GM21825 (cell line): ENCODE data around the gene COX20.

Experiments
- ATAC-seq: cut with Tn5 transposase; IDR thresholded peaks from one replicate; pipeline ENCODE4 v1.9.1; 2021; ENCODE audit warnings: mild to moderate bottlenecking, moderate library complexity; ENCODE audit not compliant: unreplicated experiment

The COX20 gene

DNA sequence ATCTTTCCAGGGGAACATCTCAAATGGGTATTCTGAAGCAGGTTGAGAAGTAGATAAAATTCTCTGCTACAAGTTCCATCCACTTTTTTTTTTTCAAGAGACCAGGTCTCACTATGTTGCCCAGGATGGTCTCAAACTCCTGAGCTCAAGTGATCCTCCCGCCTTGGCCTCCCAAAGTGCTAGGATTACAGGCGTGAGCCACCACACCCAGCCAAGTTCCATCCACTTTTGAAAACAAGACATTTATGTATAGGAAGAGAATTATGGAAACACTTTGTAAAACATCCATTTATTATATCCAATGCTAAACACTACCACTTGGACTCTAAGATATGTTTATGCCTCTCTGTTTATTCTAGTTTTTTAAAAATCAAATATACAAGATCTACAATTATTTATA is 15.4 kb downstream of the COX20 start:
- no peak for ATAC-seq

- ATAC-seq, result no peak
Measured at GRCh38 chr1:244851546-244852231, 16.2 kb downstream of the COX20 start.

GRCh38 chr1:244852694-244853093 is 17.2 kb downstream of the COX20 start:
- no peak for ATAC-seq

DNA sequence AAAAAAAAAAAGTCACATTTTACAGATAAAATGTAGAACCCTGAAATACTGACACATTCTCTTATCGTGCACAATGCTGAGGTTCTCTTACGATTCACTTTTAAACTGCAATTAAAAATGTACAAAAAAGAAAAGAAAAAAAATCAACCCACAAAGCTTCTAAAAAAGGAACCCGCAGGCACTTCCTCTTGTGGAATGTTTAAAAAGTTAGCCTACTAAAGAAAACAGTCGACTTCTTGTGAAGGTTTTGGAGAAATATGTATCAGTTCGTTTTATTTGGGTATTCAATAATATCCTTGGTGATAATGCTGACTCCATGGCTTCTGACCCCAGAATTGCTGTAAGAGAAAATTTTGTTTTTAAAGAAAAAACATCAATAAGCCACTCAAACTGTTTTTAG is 18.7 kb downstream of the COX20 start:
- no peak for ATAC-seq

GRCh38 chr1:244854865-244855578 is 19.6 kb downstream of the COX20 start:
- no peak for ATAC-seq

- no peak for ATAC-seq
Measured at GRCh38 chr1:244857761-244858160, 22.3 kb downstream of the COX20 start.

GRCh38 chr1:244858357-244858756 is 22.9 kb downstream of the COX20 start:
- ATAC-seq, result no peak

DNA sequence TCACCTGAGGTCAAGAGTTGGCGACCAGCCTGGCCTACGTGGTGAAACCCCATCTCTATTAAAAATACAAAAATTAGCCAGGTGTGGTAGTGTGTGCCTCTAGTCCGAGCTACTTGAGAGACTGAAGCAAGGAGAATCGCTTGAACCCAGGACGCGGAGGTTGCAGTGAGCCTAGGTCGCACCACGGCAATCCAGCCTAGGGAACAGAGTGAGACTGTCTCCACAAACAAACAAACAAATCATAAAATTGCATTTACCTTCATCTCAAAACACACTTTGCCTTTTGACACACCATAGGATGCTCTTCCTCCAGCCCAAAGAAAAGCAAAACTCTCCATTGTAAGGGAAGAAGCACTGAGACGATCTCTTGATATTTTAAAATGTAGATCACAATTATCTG is 24.6 kb downstream of the COX20 start:
- ATAC-seq, result no peak

- no peak for ATAC-seq
Measured at GRCh38 chr1:244860914-244861610, 25.6 kb downstream of the COX20 start.

DNA sequence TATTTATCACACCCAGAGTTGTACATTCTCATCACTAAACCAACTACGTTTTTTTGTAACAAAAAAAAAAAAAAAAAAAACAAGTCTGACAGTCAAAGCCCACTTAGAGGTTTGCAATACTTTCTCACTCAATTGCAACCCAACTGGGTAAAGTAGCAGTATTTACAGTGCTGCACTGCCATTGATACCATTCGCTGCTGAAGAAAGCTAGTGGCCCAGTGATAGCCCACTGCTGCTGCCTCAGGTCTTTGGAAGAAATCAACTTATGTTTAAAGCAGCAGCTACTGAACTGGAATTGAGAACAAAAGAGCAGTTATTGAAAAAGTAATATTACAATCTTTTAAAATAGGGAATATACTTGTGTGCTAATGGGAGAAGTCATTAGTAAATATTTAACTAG is 26.2 kb downstream of the COX20 start:
- no peak for ATAC-seq

DNA sequence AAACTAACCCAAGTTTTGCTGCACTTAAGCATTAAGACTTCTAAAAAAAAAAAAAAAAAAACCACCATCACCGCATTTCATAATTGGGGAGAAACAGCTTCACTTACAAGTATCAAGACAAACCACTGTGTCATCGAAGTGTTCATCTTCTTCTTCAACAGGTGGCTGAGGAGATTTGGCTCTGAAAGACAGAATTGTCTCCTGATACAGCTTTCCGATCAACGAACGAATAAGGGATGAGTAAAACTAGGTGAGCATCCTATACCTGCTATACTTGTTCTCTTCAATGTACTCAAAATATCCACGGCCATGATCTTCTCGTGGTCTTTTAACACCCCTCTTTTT is 26.9 kb downstream of the COX20 start:
- no peak for ATAC-seq

DNA sequence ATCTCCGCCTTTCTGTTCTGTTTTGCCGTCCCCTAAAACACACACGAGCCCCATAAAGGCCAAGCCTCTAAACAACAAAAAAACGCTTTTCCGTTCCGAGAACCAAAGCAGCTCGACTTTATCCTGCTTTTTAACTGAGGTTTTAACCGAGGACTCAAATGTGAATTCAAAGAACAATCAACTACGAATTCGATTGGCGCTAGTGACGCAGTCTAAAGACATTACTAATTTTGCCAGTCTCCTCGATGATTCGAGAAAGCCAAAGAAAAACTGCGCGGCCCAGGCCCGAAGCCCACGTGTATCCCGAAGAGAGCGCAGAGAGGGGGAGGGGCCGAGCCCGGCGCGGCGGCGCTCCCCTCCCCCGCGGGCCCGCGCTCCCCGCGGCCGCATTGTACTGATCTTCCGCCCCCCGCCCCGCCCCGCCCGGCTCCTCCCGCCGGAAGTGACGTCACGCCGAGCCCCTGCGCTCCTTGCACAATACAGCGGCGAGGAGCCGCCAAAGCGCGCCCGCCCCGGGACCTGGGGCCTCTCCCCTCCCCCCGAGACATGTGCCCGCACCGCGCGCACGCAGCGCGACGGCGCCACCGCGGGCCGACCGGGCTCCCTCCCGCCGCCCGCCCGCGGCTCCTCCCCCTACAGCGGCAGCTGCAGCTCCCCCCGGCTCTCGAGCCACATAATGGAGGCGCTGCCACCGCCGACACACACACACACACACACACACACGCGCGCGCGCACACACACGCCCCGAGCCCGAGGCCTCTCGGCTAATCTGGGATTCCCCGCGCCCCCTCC is 27.4 kb downstream of the COX20 start:
- peak; percentile 58 for ATAC-seq

DNA sequence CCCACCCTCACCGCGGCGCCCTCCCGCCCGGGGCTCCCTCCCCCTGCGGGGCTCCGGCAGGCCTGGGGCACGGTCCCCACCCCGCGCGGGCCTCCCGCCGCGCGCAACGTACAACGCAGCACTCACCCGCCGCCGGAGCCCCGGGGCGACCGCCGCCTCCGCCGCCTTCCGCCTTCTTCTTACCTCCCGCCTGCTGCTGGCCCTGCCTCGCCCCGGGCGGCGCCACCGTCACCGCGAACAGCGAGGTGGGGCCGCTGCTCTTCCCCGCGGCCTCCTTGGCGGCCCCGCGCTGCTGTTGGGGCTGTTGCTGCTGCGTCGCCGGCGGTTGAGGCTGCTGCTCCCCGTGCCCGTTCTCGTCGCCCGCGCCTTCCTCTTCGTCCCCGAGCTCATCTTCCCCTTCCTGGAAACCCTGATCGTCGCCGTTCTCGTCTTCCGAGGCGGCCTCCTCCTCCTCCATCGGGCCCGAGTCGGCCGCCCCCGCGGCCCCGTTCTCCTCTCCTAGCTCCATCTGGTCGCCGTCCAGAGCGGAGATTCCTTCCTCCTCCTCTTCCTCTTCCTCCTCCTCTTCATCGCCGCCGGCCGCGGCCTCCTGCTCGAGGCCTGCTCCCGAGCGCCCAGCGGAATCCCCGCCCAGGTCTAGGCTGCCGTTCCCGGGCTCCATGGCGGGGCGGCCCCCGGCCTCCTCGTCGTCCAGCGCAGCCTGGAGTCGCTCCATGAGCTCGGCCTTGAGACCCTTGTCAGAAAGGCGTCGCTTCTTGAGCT is 28.2 kb downstream of the COX20 start:
- peak; percentile 5 for ATAC-seq

DNA sequence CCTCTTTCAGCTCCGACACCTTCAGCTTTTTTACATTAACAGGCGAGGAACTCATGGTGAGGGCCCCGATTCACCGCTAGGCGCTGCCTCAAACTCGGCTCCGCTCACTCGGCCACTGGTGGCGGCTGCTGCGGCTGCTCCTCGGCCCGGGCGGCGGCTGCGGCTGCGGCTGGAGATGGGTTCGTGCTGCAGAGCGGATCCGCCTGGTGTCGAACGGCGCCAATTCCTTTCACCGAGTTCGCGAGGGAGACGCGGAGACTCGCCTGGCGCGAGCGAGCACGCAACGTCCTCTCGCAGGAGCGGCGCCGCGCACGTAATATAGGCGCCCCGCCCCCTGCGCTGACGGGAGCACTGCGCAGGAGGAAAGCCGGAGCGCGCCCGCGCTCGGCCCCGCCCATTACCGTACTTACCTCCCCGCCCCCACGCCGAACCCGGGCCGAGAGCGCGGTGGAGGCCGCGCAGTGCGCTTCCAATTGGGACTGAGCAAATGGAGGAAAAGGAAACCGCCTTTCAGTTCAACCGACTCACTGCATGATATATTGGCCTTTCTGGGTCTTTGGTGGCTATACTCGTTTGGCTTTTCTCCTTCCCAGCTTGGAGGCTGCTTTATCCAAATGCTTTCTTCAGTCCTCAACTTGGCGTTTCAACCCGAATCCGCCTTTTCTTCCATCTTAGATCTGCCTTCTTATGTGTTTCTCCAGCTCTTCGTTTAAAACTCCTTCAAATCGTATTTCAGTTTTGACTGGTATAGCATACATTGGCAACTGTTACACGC is 29.0 kb downstream of the COX20 start, which contains the start of gene HNRNPU:
Gene HNRNPU, minus strand, starts transcription at position 291 of the 775 bp plus-strand sequence. Its CDS starts 236 bp downstream, at position 55.
- peak; percentile 66 for ATAC-seq

- no peak for ATAC-seq
Measured at GRCh38 chr1:244865028-244865371, 29.5 kb downstream of the COX20 start.

DNA sequence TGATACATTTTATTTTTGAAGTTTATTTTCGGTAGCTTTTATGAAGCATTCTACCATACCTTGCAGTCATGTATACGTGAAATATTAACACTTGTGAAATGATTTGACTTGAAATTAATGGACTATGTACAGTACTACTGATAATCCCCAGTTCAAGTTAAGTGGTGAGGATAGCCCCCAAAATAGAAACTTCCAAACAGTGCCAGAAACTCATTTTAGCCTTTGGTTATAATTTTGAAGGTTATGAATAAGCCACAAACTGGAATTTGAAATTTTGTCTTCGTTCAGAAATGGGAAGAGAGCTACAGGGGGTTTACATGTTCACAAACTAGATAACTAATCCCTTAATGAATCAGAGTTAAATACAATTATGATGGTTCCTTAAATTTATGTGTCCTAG is 30.4 kb downstream of the COX20 start:
- ATAC-seq, result no peak

- ATAC-seq, result no peak
Measured at GRCh38 chr1:244866355-244866754, 30.9 kb downstream of the COX20 start.

DNA sequence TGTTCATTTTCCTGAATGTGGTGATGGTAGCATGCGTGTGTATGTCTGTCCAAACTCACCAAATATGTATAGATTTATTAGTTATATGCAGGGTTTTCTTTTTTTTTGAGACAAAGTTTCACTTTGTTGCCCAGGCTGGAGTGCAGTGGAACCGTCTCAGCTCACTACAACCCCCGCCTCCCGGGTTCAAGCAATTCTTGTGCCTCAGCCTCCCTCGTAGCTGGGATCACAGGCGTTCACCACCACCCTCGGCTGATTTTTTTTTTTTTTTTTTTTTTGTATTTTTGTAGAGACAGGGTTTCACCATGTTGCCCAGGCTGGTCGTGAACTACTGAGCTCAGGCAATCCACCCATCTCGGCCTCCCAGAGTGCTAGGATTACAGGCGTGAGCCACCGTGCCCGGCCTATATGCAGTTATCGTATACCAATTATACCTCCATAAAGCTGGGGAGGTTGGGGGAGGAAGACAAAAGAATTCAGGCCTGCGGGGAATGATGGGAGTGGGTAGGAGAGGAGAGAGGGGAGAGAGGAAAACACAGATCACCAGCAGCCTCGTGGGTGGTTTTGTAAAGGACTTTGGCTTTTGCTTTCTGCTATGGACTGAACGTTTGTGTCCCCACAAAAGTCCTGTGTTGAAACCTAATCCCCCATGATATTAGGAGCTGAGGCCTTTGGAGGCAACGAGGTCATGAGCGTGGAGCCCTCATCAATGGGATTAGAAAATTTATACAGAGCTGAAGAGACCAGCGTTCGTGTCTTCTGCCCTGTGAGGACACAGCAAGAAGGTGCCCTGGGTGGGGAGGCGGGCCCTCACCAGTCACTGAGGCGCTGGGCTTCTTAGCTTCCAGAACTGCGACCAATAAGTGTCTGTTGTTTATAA is 33.3 kb downstream of the COX20 start:
- no peak for ATAC-seq

DNA sequence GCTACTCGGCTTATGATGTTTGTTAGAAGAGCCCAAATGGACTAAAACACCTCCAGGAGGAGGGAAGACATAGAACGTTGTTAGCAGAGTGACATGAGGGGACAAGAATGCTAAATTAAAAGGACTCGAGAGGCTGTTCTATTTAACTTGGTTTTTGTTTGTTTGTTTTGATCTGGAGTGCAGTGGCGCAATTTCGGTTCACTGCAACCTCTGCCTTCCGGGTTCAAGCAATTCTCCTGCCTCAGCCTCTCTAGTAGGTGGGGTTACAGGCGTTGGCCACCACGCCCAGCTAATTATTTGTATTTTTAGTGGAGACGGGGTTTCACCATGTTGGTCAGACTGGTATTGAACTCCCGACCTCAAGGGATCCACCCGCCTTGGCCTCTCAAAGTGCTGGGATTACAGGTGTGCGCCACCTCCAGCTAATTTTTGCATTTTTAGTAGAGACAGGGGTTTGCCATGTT is 33.9 kb downstream of the COX20 start:
- ATAC-seq, result no peak
